Measurements from ENCODE around the gene PGAP3.
"Not testable (repeated sequence)": the region's sequence is repeated elsewhere in the genome, so short reads cannot be mapped to it uniquely, and the experiment has no call there.

PGAP3 gene, protein sequence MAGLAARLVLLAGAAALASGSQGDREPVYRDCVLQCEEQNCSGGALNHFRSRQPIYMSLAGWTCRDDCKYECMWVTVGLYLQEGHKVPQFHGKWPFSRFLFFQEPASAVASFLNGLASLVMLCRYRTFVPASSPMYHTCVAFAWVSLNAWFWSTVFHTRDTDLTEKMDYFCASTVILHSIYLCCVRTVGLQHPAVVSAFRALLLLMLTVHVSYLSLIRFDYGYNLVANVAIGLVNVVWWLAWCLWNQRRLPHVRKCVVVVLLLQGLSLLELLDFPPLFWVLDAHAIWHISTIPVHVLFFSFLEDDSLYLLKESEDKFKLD

DNA sequence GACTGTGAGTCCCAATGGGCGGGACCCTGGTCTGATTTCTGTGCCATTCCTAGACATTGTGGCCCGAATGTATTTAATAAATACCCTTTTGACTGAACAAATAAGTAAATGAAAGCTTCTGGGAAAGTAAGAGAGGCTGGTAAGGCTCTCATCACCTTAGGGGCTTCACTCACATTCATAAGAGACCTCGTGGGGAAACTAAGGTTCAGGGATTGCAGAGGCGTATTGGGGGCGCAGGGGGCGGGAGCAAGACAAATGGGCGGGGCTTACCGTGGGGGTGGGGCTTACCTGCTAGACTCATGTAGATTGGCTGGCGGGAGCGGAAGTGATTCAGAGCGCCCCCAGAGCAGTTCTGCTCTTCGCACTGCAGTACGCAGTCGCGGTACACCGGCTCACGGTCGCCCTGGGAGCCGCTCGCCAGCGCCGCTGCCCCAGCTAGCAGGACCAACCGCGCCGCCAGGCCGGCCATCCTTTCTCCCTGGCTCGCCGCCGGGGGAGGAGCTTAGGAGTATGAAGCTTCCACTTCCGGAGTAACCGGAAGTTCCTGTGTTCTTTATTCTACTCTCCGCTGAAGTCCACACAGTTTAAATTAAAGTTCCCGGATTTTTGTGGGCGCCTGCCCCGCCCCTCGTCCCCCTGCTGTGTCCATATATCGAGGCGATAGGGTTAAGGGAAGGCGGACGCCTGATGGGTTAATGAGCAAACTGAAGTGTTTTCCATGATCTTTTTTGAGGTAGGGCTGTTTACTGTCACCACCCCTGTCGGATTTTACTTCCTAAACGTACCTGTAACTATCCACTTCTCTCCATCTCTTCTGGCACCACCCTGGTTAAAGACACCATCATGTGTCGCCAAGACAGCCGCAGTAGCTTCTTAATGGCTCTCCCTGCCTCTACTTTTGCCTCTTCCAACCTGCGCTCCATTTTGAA lies at the start of gene PGAP3:
Gene PGAP3, minus strand, starts transcription at position 512 of the 929 bp plus-strand sequence. Its CDS starts 43 bp downstream, at position 469.
- DNase-seq: peak; percentile 85

- DNase-seq: no peak
These were observed 49.4 kb upstream of the PGAP3 start for GRCh38 chr17:39737206-39737759.

GRCh38 chr17:39736319-39737165 lies 48.7 kb upstream of the PGAP3 start:
- DNase-seq: no peak

DNA sequence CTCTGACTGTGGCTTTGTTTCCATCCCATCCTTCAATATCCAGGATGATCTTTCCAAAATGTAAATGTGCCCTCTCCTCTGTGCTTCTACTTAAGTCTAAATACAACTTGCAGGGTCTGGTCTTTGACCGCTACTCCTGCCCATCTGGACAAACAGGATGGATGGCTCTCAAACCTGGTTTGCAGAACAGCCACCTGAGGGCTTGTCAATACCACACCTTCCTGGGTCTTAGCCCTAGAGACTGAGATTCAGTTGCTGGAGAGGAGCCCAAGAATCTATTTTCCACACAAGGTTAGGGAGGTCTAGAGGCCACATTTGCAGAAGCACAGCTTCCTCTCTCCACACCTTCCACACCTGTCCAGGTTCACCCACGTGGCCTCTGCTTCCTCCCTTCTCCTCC lies 48.0 kb upstream of the PGAP3 start:
- DNase-seq: no peak

DNA sequence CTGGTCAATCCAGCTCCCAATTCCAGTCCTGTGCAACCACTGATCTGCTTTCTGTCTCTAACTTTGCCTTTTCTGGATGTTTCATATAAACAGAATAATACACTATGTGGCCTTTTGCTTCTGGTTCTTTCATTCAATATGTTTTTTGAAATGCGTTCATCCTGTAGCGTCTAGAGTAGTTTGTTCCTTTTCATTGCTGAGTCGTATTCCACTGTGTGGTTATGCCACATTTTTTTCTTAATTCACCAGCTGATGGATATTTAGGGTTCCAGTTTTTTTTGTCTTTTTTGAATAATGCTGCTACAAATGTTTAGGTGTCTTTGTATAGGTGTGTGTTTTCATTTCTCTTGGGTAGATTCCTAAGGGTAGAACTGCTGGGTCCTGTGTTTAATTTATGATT lies 44.7 kb upstream of the PGAP3 start:
- DNase-seq: no peak

DNA sequence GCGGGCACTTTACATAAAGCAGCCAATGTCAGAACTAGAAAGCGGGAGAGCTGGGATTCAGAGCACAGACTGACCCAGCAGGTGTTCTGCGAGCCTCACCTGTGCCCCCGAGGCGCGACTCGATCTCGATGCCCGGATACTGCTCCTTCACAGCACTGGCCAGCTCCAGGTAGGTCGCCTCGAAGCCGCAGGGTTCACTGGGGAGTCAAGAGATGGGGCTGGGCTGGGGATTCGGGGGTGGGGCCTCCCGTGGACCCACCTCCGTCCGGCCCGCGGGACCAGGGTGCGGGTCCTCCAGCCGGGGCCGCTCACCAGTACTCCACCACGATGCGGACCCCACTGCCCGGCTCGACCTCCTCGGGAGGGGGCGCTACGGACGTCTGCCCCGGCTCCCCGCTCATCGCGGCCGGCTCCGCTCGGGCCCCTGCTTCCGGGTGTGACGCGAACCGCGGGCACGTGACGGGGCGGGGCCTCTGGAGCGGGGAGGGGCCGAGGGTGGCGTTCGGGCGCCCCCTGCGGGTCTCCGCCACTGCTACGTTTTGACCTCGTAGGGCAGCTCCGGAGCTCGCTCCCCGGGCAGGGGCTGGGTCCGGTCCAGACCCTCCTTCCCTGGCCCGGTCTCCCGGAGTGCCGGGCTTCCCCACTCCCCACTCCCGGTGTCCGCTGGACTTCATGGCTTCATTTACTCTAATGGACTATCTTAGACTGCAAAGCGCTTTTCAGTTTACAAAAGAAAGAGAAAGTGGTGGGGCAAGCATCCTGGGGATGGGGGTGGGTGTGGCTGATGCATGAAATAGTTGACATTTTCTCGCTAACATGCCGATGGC lies 42.5 kb upstream of the PGAP3 start, which contains the start of gene MIEN1:
Gene MIEN1, minus strand, starts transcription at position 438 of the 827 bp plus-strand sequence. Its CDS starts 37 bp downstream, at position 401.
- peak; percentile 99 for DNase-seq

DNA sequence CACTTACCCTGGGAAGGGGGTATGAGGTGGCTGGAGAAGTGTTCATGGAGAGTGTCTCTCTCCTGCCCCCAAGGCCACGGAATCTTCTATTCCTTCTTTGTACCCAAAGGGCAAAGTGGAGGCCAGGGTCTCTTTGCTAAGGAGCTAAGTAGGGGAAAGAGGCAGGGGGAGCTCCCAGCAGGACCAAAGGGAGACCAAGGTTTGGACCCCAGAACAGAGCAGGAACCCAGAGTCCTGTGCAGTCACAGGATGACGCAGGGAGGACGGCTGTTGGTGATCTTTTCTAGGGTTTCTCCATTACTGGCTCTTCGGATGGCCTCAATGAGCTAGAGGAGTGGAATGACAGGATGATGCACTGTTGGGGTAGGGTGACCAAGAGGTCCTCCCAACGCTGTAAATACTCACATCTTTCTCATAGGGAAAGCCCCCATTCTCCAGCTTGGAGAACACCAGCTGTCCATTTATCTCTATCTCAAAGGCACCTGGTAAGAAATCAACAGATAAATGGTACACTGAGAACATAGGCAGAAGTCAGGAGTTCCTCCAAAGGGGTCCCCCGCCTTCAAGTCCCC lies 41.5 kb upstream of the PGAP3 start:
- DNase-seq: no peak

- DNase-seq: no peak
These were observed 39.7 kb upstream of the PGAP3 start for GRCh38 chr17:39727556-39727955.

GRCh38 chr17:39726617-39727016 lies 38.8 kb upstream of the PGAP3 start:
- no peak for DNase-seq

- DNase-seq: not testable (repeated sequence)
These were observed 38.1 kb upstream of the PGAP3 start for GRCh38 chr17:39725923-39726322.

DNA sequence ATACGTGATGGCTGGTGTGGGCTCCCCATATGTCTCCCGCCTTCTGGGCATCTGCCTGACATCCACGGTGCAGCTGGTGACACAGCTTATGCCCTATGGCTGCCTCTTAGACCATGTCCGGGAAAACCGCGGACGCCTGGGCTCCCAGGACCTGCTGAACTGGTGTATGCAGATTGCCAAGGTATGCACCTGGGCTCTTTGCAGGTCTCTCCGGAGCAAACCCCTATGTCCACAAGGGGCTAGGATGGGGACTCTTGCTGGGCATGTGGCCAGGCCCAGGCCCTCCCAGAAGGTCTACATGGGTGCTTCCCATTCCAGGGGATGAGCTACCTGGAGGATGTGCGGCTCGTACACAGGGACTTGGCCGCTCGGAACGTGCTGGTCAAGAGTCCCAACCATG lies 36.9 kb upstream of the PGAP3 start:
- no peak for DNase-seq

DNA sequence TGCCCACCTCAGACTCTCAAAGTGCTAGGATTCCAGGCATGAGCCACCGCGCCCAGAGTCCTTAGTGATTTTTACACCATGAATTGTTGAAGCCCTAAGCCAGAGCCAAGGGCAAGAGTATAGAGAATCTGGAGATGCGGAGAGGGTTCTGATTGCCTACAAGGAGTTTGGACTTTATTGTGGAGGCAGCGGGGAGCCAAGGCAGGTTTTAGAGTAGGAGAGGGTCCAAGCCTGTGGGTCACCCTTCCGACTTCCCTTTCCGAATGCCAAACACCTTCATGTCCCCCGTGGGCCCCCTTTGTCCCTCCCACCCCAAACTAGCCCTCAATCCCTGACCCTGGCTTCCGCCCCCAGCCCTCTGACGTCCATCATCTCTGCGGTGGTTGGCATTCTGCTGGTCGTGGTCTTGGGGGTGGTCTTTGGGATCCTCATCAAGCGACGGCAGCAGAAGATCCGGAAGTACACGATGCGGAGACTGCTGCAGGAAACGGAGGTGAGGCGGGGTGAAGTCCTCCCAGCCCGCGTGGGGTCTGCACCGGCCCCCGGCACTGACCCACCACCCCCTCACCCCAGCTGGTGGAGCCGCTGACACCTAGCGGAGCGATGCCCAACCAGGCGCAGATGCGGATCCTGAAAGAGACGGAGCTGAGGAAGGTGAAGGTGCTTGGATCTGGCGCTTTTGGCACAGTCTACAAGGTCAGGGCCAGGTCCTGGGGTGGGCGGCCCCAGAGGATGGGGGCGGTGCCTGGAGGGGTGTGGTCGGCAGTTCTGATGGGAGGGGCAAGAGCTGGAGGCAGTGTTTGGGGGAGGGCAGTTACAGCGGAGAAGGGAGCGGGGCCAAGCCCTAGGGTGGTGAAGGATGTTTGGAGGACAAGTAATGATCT lies 35.4 kb upstream of the PGAP3 start:
- no peak for DNase-seq

DNA sequence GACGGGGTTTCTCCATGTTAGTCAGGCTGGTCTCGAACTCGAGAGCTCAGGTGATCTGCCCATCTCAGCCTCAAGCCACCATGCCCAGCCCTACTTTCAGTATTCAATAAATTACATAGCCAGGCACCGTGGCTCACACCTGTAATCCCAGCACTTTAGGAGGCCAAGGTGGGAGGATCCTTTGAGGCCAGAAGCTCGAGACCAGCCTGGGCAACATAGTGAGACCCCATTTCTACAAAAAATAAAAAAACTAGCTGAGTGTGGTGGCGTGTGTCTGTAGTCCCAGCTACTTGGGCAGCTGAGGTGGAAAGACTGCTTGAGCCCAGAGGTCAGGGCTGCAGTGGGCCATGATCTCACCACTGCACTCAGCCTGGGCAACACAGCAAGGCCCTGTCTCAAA lies 34.2 kb upstream of the PGAP3 start:
- DNase-seq: no peak

DNA sequence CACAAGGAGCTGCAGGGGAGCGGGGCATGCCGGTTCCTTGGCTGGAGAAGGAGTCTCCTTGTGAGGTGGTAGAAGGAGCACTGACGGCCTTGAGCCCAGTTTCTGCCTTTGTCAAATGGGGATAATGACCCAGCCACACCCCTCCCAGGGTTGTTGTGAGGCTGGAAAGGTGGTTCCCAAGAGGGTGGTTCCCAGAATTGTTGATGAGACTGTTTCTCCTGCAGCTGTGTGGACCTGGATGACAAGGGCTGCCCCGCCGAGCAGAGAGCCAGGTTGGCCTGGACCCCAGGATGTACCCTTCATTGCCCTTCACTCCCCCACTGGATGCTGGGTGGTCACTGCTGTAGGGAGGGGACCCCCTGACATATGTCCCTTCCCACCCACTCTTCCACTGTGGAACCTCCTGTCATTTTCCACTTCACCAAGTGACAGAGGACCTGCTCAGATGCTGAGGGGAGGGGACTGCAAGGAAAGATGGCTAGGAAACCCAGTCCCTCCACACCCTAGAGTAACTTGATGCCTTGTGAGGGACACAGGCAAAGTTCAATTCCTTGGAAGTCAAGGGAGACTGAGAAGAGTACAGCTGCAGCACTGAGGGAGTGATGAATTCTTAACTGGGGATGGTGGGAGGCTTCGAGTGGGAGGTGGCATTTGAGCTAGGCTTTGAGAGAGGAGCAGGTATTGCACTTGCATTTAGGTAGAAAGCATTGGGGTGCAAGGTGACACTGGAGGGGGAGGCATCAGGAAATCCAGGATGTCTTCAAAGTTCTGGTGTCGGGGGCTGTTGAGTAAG lies 31.9 kb upstream of the PGAP3 start:
- no peak for DNase-seq

GRCh38 chr17:39717660-39718059 lies 29.8 kb upstream of the PGAP3 start:
- no peak for DNase-seq

DNA sequence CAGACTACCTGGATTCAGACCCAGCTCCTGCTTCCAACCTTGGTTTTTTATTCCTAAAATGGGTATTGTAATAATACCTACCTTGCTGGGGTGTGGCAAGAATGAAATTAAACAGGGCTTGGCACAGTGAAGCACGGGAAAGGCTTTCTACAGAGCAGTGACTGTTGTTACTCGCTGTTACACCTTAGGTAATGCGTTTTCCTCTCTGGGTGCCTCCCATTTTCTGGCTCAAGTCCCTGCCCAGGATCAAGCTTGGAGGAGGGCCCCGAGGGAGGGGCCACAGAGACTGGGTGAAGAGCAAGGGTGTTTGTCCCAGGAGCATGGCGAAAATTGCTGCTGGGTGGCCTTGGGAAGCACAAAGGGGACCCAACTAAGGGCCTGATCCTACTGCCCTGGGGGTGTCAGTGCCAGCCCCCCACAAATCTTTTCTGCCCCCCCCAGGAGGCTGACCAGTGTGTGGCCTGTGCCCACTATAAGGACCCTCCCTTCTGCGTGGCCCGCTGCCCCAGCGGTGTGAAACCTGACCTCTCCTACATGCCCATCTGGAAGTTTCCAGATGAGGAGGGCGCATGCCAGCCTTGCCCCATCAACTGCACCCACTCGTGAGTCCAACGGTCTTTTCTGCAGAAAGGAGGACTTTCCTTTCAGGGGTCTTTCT lies 29.2 kb upstream of the PGAP3 start:
- DNase-seq: no peak

DNA sequence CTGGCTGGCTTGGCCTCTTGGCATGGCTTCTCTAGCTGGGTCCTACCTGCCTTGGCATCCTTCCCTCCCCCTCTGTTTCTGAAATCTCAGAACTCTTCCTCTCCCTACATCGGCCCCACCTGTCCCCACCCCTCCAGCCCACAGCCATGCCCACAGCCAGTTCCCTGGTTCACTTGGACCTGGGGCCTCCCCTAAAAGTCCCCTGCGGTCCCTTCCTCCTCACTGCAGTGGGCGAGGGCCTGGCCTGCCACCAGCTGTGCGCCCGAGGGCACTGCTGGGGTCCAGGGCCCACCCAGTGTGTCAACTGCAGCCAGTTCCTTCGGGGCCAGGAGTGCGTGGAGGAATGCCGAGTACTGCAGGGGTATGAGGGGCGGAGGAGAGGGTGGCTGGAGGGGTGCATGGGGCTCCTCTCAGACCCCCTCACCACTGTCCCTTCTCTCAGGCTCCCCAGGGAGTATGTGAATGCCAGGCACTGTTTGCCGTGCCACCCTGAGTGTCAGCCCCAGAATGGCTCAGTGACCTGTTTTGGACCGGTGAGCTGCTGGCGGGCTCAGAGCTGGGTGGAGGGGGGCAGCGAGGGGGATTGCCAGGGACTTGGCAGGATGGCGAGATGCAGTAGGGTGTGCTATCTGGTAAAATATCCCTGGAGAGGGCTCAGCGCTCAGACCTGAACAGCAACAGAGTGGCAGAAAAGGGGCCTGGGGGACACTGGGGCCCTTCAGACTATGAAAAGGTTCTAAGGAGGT lies 28.4 kb upstream of the PGAP3 start:
- no peak for DNase-seq

Data from activated T-cell treated with anti-CD3 and anti-CD28 coated beads, Interleukin-2, amount 50 U/mL, for 1 hour (primary cell).